OCI-LY3 (cell line): ENCODE data around the gene ACSF3.

Experiments used
- H2AFZ ChIP-seq: fragments of 200-600, 300-600 bp; shearing (Covaris generic); 2 replicates; pipeline ENCODE4 v1.6.0; 2014; ENCODE audit warnings: antibody characterized with exemption, low read depth, low read length
- H3K27ac ChIP-seq: fragments of 200-600, 300-600 bp; sonication (generic); 2 replicates; pipeline ENCODE4 v1.5.1; 2014; ENCODE audit warnings: mild to moderate bottlenecking, low read length, moderate library complexity, mixed read lengths
- H3K27me3 ChIP-seq: fragments of 200-600, 300-600 bp; sonication (generic); 2 replicates; pipeline ENCODE4 v1.6.1; 2014; ENCODE audit warnings: low read depth, low read length, mixed read lengths
- H3K36me3 ChIP-seq: fragments of 200-600, 300-600 bp; sonication (generic); replicated peaks from 2 replicates; pipeline ENCODE3; 2014; ENCODE audit warnings: low read depth, low read length, mixed read lengths
- H3K4me1 ChIP-seq: fragments of 300-600, 200-600 bp; sonication (generic); 2 replicates; pipeline ENCODE4 v1.6.1; 2014; ENCODE audit warnings: low read length, mixed read lengths
- H3K4me2 ChIP-seq: fragments of 200-600, 300-600 bp; sonication (generic); 2 replicates; pipeline ENCODE4 v1.6.1; 2014; ENCODE audit warnings: low read length, mixed read lengths
- H3K4me3 ChIP-seq: fragments of 300-600, 200-600 bp; sonication (generic); 2 replicates; pipeline ENCODE4 v1.5.1; 2014; ENCODE audit warnings: antibody characterized with exemption, mild to moderate bottlenecking, low read length, moderate library complexity
- H3K79me2 ChIP-seq: fragments of 300-600, 200-600 bp; shearing (Covaris generic); 2 replicates; pipeline ENCODE4 v1.6.1; 2014; ENCODE audit warnings: mild to moderate bottlenecking, low read length, mixed read lengths
- H3K9ac ChIP-seq: fragments of 300-600, 200-600 bp; shearing (Covaris generic); 2 replicates; pipeline ENCODE4 v1.6.0; 2014; ENCODE audit warnings: mild to moderate bottlenecking, low read length, moderate library complexity
- H3K9me3 ChIP-seq: fragments of 200-600, 300-600 bp; shearing (Covaris generic); 2 replicates; pipeline ENCODE4 v1.6.1; 2014; ENCODE audit warnings: low read length, mixed read lengths; ENCODE audit not compliant: insufficient read depth
- H4K20me1 ChIP-seq: fragments of 200-600, 300-600 bp; sonication (generic); 2 replicates; pipeline ENCODE4 v1.6.1; 2016; ENCODE audit warnings: low read length, mixed read lengths; ENCODE audit not compliant: insufficient read depth
- CTCF ChIP-seq: fragments of 200-600, 300-600 bp; sonication (generic); IDR thresholded peaks from 2 replicates; pipeline ENCODE4 v1.5.1; 2014; ENCODE audit warnings: antibody characterized with exemption, low read length, low read depth
- EZH2phosphoT487 ChIP-seq: fragments of 200-600 bp; shearing (Covaris generic); IDR thresholded peaks from 2 replicates; pipeline ENCODE4 v1.6.1; 2018; ENCODE audit warnings: antibody characterized with exemption, mixed run types, low read depth

The ACSF3 gene

GRCh38 chr16:89140981-89141883 is 47.6 kb downstream of the ACSF3 start:
- no peak overlapping the region for H3K9ac ChIP-seq
- H3K4me1 ChIP-seq: no peaks in the 10 kb centered on the region
- no peaks in the 10 kb centered on the region for H3K9me3 ChIP-seq
- H4K20me1 ChIP-seq: no peaks in the 10 kb centered on the region
- H3K4me2 ChIP-seq: no peak overlapping the region
- no peaks in the 10 kb centered on the region for H3K79me2 ChIP-seq
- H3K4me3 ChIP-seq: no peak overlapping the region
- H3K27me3 ChIP-seq: no peaks in the 10 kb centered on the region
- H3K36me3 ChIP-seq: peaks cover 38% of the 10 kb centered on the region
- no peak for TF ChIP-seq EZH2phosphoT487
- TF ChIP-seq CTCF: no peak
- H2AFZ ChIP-seq: no peak overlapping the region
- no peak overlapping the region for H3K27ac ChIP-seq

- Histone ChIP-seq H3K4me3 (no peak overlapping the region), H2AFZ (no peak overlapping the region), H3K27ac (no peak overlapping the region), H3K79me2 (no peaks in the 10 kb centered on the region), H3K27me3 (no peaks in the 10 kb centered on the region), H3K9me3 (no peaks in the 10 kb centered on the region), H3K36me3 (peaks cover 44% of the 10 kb centered on the region), H3K4me2 (no peak overlapping the region), H4K20me1 (no peaks in the 10 kb centered on the region), H3K9ac (no peak overlapping the region), H3K4me1 (no peaks in the 10 kb centered on the region)
- TF ChIP-seq CTCF (no peak), EZH2phosphoT487 (no peak)
Observed at GRCh38 chr16:89141884-89142267, 48.2 kb downstream of the ACSF3 start.

- H2AFZ ChIP-seq: no peak overlapping the region
- H3K9me3 ChIP-seq: no peaks in the 10 kb centered on the region
- no peak overlapping the region for H3K27ac ChIP-seq
- H3K4me1 ChIP-seq: no peaks in the 10 kb centered on the region
- no peaks in the 10 kb centered on the region for H4K20me1 ChIP-seq
- no peaks in the 10 kb centered on the region for H3K79me2 ChIP-seq
- H3K27me3 ChIP-seq: no peaks in the 10 kb centered on the region
- no peak overlapping the region for H3K4me3 ChIP-seq
- no peak overlapping the region for H3K4me2 ChIP-seq
- H3K9ac ChIP-seq: no peak overlapping the region
- TF ChIP-seq CTCF: no peak
- TF ChIP-seq EZH2phosphoT487: no peak
- H3K36me3 ChIP-seq: peaks cover 46% of the 10 kb centered on the region
Observed at GRCh38 chr16:89142474-89143195, 49.0 kb downstream of the ACSF3 start.

GRCh38 chr16:89143201-89143741 is 49.6 kb downstream of the ACSF3 start:
- H3K4me3 ChIP-seq: no peak overlapping the region
- H3K9ac ChIP-seq: no peak overlapping the region
- H3K27me3 ChIP-seq: no peaks in the 10 kb centered on the region
- H3K4me2 ChIP-seq: no peak overlapping the region
- H2AFZ ChIP-seq: no peak overlapping the region
- H3K9me3 ChIP-seq: no peaks in the 10 kb centered on the region
- H3K4me1 ChIP-seq: no peaks in the 10 kb centered on the region
- no peak for TF ChIP-seq EZH2phosphoT487
- TF ChIP-seq CTCF: no peak
- no peaks in the 10 kb centered on the region for H3K79me2 ChIP-seq
- H4K20me1 ChIP-seq: no peaks in the 10 kb centered on the region
- no peak overlapping the region for H3K27ac ChIP-seq
- H3K36me3 ChIP-seq: peaks cover 50% of the 10 kb centered on the region
